A673 (cell line): ENCODE measurements around the gene SKP2.

Experiments
- CTCF ChIP-seq: fragments of 300-800, 200-600 bp; sonication (generic); conservative IDR thresholded peaks from 2 replicates; pipeline ENCODE4 v1.5.1; 2017; ENCODE audit warnings: low read depth, mild to moderate bottlenecking, antibody characterized with exemption, low read length, moderate library complexity, mixed read lengths
- EZH2 ChIP-seq: fragments of 200-600 bp; sonication (generic); IDR thresholded peaks from 2 replicates; pipeline ENCODE4 v1.6.1; 2017; ENCODE audit warnings: borderline replicate concordance, low read depth, mild to moderate bottlenecking, mixed read lengths, antibody characterized with exemption, low read length; ENCODE audit not compliant: poor library complexity, severe bottlenecking

- TF ChIP-seq CTCF: no peak
- TF ChIP-seq EZH2: no peak
Observed at GRCh38 chr5:36214436-36214835, 62.5 kb downstream of the SKP2 start.
